GM19351 (cell line): ENCODE data around the gene GPR78.
"Not testable (repeated sequence)": the region's sequence is repeated elsewhere in the genome, so short reads cannot be mapped to it uniquely, and the experiment has no call there.

ENCODE experiments used
- ATAC-seq: cut with Tn5 transposase; IDR thresholded peaks from one replicate; pipeline ENCODE4 v1.9.1; 2021; ENCODE audit warnings: mild to moderate bottlenecking, moderate library complexity; ENCODE audit not compliant: unreplicated experiment

Gene GPR78

DNA sequence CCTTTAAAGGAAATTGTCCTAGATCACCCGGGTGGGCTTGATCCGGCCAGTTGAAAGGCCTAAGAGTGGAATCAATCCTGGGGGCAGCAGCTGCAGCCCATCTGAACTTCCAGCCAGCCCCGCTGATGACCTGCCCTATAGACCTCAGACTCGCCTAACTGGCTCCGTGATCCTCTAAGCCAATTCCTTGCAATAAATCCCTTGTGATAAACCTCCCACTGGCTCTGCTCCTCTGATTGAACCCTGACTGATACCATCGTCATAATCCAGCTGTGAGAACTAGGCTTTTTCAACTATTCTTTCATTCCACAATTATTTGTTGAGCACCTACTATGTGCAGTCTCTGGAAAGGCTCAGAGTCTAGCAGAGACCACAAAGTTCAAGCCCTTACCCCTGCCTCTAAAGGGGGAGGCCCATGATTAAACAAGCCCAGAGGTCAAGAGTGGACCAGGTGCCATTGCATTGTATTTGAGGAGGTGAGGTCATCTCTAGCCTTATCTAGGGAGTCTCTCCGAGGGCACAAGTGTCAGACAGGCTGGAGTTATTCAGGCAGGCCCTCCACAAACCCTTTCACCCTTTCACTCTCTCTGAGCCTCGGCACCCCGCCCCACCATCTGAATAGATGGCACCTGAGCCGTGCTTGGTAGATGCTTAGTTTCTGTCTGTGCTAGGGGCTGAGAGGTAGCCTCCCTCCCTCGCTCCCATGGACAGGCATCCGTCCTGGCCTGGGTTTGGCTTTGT is 20.5 kb upstream of the GPR78 start:
- ATAC-seq: no peak

- no peak for ATAC-seq
These were observed 19.7 kb upstream of the GPR78 start for GRCh38 chr4:8560265-8561047.

- no peak for ATAC-seq
These were observed 15.6 kb upstream of the GPR78 start for GRCh38 chr4:8564595-8564994.

DNA sequence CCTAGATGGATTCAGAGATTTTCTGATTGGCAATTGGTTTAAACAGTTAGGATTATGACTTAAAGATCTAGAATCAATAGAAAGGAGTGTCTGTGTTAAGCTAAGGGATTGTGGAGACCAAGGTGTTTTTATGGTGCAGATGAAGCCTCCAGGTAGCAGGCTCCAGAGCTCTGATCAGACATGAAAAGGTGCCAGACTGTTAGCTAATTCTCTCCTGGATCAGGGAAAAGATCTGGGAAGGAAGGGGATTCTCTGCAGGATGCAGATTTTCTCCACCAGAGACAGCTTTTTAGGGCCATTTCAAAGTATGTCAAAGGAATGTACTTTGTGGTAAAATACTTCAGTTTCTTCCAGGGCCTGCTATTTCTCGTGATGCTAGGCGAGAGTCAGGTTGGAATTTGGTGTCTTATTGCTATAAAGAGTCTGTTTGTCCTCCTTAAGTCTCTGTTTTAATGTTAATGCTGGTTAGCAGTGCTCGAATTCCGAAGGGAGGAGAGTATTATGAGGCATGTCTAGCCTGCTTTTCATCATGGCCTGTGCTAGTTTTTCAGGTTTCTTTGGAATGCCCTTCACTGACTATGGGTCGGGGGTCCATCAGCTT is 12.0 kb upstream of the GPR78 start:
- ATAC-seq: no peak

DNA sequence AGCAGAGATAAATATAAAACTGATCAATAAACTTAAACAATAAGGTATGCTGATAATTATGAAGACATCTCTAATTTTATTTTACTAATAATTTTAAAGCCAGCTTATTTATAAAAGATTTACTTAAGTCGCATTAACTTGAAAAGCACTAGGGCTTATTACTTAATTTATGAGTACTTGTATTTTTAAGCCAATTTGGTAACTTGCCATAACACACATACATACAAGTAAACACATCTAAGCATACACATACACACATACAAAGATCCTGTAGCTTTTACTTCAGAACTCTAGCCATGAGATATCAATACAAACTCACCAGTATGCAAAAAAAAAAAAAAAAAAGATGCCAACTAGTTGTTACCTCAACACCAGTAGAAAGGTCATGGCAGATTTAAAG is 10.0 kb upstream of the GPR78 start:
- no peak for ATAC-seq

DNA sequence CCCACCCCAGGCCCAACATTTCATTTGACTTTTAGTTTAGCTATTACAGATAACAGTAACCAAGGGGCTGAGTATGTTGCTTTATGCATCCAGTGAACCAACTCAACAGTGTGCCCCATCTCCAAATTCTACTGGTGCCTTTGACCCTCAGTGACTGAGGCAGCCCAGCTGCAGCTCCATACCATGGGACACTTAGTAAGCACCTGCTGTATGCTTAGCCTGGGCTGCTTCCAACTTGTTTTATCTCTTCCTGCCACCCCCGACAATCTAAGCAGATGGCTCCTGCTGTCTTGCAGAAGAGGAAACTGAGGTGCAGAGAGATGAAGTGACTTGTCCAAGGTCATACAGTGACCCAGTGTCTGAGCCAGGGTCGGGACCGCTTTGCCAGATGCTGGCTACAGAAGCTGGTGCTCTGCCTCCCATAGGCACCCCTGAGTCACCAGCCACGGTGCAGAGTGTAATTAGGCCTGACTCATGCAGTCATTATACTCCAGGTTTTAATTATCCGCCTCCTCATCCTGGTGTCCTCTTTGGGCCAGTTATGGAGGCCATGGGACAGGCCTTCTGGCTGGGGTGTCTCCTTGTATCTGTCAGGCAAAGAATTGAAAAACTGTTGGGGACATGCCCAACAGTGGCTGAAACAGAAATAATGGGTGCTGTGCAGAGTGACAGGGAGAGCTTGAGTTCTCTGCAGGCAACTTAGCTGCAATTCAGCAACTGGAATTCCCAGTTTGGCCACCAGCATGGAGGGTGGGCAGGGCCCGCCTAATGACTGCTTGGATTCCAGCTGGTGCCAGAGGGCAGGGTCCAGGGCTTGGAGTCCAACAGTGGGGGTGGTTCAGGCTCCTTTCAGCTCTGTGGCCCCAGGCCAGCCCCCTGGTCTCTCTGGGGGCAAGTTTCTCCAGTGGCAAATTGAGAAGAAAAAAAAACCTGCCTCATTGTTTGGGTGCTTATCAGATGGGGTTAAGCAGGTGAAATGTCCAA is 8.2 kb upstream of the GPR78 start:
- ATAC-seq: no peak

- ATAC-seq: no peak
These were observed 6.9 kb upstream of the GPR78 start for GRCh38 chr4:8573266-8573665.

DNA sequence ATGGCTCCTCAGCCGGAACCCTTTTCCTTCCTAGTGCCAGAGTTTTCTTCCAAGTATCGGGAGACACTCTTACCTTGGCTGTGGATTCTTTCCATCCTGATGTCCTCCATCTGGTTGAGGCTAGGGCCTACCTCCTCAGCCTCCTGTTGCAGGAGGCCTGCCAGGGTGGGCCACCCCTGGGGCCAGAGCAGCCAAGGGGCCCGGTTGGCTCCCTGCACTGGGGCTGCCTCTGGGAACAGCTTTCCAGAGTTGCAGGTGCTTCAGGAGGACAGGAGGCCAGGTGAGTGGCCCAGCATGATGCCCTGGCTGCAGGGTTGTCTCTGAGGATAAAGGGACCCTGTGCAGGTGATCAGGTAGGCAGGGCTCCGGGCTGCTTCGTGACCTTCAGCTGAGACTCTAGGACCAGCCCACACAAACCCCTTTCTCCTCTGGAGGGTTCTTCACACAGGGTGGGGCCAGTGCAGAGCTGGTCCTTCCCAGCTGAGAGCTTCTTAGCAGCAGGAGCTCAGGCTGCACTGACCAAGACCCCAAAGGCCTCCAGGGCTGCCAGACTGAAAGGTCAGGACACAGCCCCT is 5.3 kb upstream of the GPR78 start:
- no peak for ATAC-seq

- no peak for ATAC-seq
These were observed 4.7 kb upstream of the GPR78 start for GRCh38 chr4:8575457-8575856.

DNA sequence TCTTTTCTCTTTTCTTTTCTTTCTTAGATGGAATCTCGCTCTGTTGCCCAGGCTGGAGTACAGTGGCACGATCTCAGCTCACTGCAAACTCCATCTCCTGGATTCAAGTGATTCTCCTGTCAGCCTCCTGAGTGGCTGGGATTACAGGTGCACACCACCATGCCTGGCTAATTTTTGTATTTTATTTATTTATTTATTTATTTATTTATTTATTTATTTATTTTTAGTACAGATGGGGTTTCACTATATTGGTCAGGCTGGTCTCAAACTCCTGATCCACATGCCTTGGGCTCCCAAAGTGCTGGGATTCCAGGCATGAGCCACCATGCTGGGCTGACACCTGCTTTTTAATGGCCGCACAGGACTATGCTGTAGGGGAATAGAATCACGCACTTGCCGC is 3.6 kb upstream of the GPR78 start:
- not testable (repeated sequence) for ATAC-seq

DNA sequence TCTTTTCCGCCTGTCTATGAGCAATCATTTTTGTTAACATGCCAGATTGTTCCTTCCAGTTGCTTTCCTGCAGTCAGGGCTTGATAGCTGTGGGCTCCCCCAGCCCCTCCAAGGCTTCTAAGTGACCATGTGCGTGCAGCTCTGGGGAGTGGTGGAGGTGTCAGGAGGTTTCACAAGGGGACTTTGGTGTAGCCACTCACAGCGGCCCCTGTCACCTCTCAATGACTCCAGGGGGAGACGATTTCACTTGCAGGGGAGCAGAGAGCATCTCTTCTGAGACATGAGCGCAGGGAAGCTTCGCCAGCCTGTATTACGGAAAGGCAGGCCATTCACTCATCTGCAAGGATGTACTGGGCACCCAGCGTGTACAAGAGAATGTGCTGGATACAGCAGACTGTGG is 3.1 kb upstream of the GPR78 start:
- ATAC-seq: no peak

- no peak for ATAC-seq
These were observed 2.2 kb upstream of the GPR78 start for GRCh38 chr4:8577972-8578371.

DNA sequence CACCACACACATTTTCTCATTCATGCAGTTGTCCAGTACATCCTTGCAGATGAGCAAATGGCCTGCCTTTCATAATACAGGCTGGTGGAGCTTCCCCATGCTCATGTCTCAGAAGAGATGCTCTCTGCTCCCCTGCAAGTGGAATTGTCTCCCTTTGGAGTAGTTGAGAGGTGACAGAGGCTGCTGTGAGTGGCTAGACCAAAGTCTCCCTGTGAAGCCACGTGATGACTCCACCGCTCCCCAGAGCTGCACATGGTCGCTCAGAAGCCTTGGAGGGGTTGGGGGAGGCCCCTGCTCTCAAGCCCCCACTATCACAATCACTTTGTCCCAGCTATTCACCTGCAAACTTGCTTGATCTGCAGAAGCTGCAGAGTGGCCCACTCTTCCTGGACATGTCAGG is 1.5 kb upstream of the GPR78 start:
- ATAC-seq: no peak

GRCh38 chr4:8579526-8580320 is 469 bp upstream of the GPR78 start:
- no peak for ATAC-seq

- no peak for ATAC-seq
These were observed 1.1 kb downstream of the GPR78 start for GRCh38 chr4:8581094-8581861.

GRCh38 chr4:8582016-8582415 is 1.8 kb downstream of the GPR78 start:
- ATAC-seq: no peak

GRCh38 chr4:8582436-8582835 is 2.2 kb downstream of the GPR78 start:
- no peak for ATAC-seq

GRCh38 chr4:8582941-8583654 is 2.9 kb downstream of the GPR78 start:
- ATAC-seq: no peak
